Measurements from ENCODE around the gene HOXC9. TPM values are rescaled to one million over a fixed set of nuclear protein-coding genes. Genes with fewer than 3 reads are reported as not detected.

Gene HOXC9
- total RNA-seq, 1 donor, result 0.86 TPM

- TF ChIP-seq CTCF (IDR thresholded peaks at IDR 0.05; ENCODE audit: insufficient read depth, low read depth, low read length), result no peak
- peak within 1 kb of the TSS; percentile 61 for H3K4me3 ChIP-seq (ENCODE audit: low read depth, low read length)
- no peak for DNase-seq (ENCODE audit: low read depth)
Observed at GRCh38 chr12:53972722-53973235, 27.2 kb upstream of the HOXC9 start, which contains the start of gene HOXC11. TSS of gene HOXC11 (plus strand) at chr12:53973126. CDS start at chr12:53973242, 116 bp downstream.

DNA sequence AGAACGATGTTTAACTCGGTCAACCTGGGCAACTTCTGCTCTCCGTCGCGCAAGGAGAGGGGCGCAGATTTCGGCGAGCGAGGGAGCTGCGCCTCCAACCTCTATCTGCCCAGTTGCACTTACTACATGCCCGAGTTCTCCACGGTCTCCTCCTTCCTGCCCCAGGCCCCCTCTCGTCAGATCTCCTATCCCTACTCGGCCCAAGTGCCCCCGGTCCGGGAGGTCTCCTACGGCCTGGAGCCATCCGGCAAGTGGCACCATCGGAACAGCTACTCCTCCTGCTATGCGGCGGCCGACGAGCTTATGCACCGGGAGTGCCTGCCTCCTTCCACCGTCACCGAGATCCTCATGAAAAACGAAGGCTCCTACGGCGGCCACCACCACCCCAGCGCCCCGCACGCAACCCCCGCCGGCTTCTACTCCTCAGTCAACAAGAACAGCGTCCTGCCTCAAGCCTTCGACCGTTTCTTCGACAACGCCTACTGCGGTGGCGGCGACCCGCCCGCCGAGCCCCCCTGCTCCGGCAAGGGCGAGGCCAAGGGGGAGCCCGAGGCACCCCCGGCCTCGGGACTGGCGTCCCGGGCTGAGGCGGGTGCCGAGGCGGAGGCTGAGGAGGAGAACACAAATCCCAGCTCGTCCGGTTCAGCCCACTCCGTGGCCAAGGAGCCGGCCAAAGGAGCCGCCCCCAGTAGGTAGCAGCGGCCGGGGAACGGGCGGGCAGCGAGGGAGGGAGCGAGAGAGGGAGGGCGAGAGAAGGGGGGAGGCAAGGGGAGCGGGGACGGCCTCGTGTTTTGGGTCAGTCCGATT lies 26.5 kb upstream of the HOXC9 start:
- H3K4me3 ChIP-seq (ENCODE audit: low read depth, low read length), result peak overlapping the region; percentile 61
- DNase-seq (ENCODE audit: low read depth), result no peak
- no peak for TF ChIP-seq CTCF (IDR thresholded peaks at IDR 0.05; ENCODE audit: insufficient read depth, low read depth, low read length)

DNA sequence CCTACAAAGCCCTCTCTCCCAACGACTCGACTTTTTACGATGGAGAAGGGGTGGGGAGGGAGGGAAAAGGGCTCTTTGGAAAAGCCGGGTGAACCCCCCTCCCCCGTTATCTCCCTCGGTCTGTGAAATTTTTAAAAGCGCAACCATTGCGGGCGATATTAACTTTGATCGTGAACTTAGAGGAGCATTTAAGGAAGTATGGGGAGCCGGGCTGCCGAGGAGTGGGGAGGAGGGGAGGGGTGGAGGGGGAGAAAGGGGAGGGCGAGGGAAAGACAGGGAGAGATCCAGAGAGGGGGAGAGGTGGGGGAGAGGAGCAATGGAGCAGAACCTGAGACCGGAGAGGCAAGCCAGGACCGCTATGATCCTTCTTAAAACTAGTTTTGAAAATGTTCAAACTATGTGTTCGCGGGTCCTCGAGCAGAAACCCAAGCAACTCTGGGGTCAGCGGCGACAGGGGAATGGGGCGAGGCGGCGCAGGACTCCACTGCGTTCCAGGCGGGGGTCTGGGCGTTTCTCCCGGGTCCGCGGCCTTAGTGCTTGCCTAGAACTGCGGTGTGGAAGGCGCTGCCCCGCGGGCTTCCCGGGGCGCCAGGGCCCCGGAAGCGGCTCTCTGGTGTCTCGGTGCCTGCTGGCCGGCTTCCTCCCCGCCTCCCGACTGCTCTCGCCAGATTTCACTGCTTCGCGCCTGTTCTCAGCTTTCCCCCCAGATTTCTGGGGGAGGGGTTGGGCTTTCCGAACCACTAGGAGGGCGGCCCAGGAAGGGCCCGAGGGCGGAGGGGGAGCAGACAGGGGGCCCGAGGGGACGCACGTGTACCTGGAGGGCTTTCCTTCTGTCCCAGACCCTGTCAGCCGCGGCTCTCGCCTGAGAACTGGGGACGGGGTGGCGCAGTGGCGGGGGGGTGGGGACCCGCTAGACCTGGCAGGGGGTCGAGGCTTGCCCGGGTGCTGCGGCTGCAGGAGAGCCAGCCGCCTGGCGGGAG lies 25.6 kb upstream of the HOXC9 start, which contains the start of gene HOTAIR:
TSS of gene HOTAIR (minus strand) at position 871 of the 980 bp plus-strand sequence.
- no peak for TF ChIP-seq CTCF (IDR thresholded peaks at IDR 0.05; ENCODE audit: insufficient read depth, low read depth, low read length)
- H3K4me3 ChIP-seq (ENCODE audit: low read depth, low read length), result peak within 1 kb of the TSS; percentile 61
- DNase-seq (ENCODE audit: low read depth), result no peak

- DNase-seq (ENCODE audit: low read depth), result no peak
- no peak for TF ChIP-seq CTCF (IDR thresholded peaks at IDR 0.05; ENCODE audit: insufficient read depth, low read depth, low read length)
- peak overlapping the region; percentile 61 for H3K4me3 ChIP-seq (ENCODE audit: low read depth, low read length)
Observed at GRCh38 chr12:53975064-53975471, 24.9 kb upstream of the HOXC9 start.

GRCh38 chr12:53975479-53976152 lies 24.3 kb upstream of the HOXC9 start:
- DNase-seq (ENCODE audit: low read depth), result no peak
- no peak for TF ChIP-seq CTCF (IDR thresholded peaks at IDR 0.05; ENCODE audit: insufficient read depth, low read depth, low read length)
- no peak overlapping the region for H3K4me3 ChIP-seq (ENCODE audit: low read depth, low read length)
